Right cardiac atrium (tissue), 5 donors: ENCODE measurements around the gene S1PR3. TPM values are rescaled to one million over a fixed set of nuclear protein-coding genes. Genes with fewer than 3 reads are reported as not detected.

Experiments
- ATAC-seq, 2 donors: fragments of 200-7000 bp; cut with Tn5 transposase; one replicate each; pipeline versions ENCODE4 v1.8.0 to v1.9.1; 2020; ENCODE audit warnings: moderate library complexity in 2 of 2, mild to moderate bottlenecking in 1 of 2
- DNase-seq, 3 donors: peaks; one replicate each; pipeline ENCODE4 v3.0.0-alpha.2; 2020
- H3K27ac ChIP-seq: one replicate; pipeline ENCODE4 v1.5.1; 2013; ENCODE audit warnings: mild to moderate bottlenecking, low read length, control low read depth, moderate library complexity
- H3K27me3 ChIP-seq: one replicate; pipeline ENCODE4 v1.6.1; 2013; ENCODE audit not compliant: control insufficient read depth, insufficient read depth
- H3K4me1 ChIP-seq: one replicate; pipeline ENCODE4 v1.6.1; 2013; ENCODE audit warnings: low read length; ENCODE audit not compliant: control insufficient read depth, insufficient read depth
- H3K4me3 ChIP-seq: one replicate; pipeline ENCODE4 v1.5.1; 2013; ENCODE audit warnings: low read length, control low read depth
- H3K9me3 ChIP-seq: one replicate; pipeline ENCODE4 v1.6.1; 2013; ENCODE audit warnings: low read length; ENCODE audit not compliant: control insufficient read depth
- WGBS: extraction: QIAGEN DNeasy Blood & Tissue Kit; methylation state at CpG from one replicate; pipeline ENCODE4 v1.1.7; 2013; 5-methylcytosine and 5-hydroxymethylcytosine counted together
- intact Hi-C, 4 donors: fragments of 100-400 bp; cut with DNase I; formaldehyde crosslinking; loops; one replicate each; pipeline versions ENCODE4 v1.11.0 to v1.14.0; 2022 to 2023
- polyA plus RNA-seq: library from polyadenylated mRNA; stranded (reverse); fragments of 200-250 nt; gene quantifications from one replicate; pipeline ENCODE4 v1.2.3, GENCODE V29; 2013
- total RNA-seq, 4 donors: library from RNA; stranded (reverse); fragmentation: NEBNext Ultra II Directional; extraction: Animal tissue kit (Norgen Biotek cat#: 25700); gene quantifications; one replicate each; pipeline ENCODE4 v1.2.1, GENCODE V29; 2021
- donor health status: healthy with polysubstance abuse.
- donor health status: DM: no; HTN: yes; CAD: no.
- donor health status: DM: no; HTN: no; CAD: no.
- donor health status: DM: no; HTN: yes; CAD: no; lungs with severe emphysema.
- donor health status: DM: yes; HTN: yes; CAD: no.

Gene S1PR3
- total and polyA plus RNA-seq, 5 donors = 24.9 to 51.6 (median 37.9) TPM

DNA sequence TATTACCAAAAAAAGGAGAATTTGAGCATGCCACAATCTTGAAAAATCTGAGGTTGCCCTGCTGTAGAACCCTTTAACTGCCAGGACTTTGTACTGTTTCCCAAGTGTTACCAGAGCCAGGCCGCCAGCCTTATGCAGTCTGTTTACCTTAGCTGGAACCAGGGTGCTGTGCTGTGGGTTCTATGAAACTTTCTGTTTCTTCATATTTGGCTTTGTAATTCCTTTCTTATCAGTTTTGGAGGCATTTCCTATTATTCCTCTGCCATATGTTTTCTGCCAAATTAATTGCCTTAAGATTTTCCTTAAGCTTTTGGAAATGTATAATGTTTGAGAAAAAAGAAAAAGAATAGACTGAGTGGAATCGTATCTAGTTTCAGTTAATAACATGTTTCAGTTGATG, 2.1 kb downstream of the S1PR3 start:
- intact Hi-C loops = loop anchor here (10.0 kb wide), 5 partner anchors 119 to 269 kb away; no protein-coding TSS in a partner anchor
- peaks cover 5% of the 10 kb centered on the region for H3K4me1 ChIP-seq
- DNase-seq = no peak

DNA sequence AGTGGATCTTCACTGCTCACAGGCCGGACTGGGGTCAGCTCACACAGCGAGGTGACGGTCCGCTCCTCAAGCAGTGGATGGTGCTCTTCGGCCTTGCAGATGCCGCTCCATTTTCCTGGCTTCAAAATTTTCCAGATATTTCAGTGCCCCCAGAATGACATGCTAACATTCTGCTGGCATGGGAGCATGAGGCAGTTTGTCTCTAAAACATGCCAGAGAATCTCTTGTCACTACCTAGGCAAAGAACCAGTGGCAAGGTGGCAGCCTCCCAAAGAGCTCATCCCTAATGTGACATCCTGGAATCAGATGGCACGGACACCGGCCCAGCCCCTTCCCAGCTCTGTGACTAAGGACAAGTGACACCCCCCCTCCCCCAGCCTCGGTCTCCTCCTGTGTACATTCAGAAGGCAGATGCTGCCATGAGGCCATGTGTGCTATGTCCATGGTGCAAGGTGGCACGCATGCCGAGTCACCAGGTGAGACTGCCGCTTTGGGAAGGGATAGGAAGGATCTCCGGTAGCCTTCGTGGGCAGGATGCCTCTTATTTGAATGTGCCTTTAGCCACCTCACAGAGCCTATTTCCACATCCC, 2.7 kb downstream of the S1PR3 start:
- Histone ChIP-seq H3K27ac (no peak overlapping the region), H3K27me3 (no peaks in the 10 kb centered on the region), H3K4me3 (no peak overlapping the region), H3K9me3 (no peaks in the 10 kb centered on the region), H3K4me1 (peaks cover 6% of the 10 kb centered on the region)
- ATAC-seq (no peak), DNase-seq (peak in 2 of 3 donors; percentile 29 to 67)
- intact Hi-C loops = loop anchor here (10.0 kb wide), 5 partner anchors 119 to 269 kb away; no protein-coding TSS in a partner anchor
- 78% methylated on average over 14 of the region's 14 CpGs for WGBS

More for the DNA sequence above, 2.1 kb downstream of the S1PR3 start:
- ATAC-seq = no peak
- H3K9me3 ChIP-seq = no peaks in the 10 kb centered on the region
- H3K27me3 ChIP-seq = no peaks in the 10 kb centered on the region
- 50% methylated on average over 2 of the region's 2 CpGs for WGBS
- H3K4me3 ChIP-seq = peak overlapping the region; percentile 83
- H3K27ac ChIP-seq = no peak overlapping the region

DNA sequence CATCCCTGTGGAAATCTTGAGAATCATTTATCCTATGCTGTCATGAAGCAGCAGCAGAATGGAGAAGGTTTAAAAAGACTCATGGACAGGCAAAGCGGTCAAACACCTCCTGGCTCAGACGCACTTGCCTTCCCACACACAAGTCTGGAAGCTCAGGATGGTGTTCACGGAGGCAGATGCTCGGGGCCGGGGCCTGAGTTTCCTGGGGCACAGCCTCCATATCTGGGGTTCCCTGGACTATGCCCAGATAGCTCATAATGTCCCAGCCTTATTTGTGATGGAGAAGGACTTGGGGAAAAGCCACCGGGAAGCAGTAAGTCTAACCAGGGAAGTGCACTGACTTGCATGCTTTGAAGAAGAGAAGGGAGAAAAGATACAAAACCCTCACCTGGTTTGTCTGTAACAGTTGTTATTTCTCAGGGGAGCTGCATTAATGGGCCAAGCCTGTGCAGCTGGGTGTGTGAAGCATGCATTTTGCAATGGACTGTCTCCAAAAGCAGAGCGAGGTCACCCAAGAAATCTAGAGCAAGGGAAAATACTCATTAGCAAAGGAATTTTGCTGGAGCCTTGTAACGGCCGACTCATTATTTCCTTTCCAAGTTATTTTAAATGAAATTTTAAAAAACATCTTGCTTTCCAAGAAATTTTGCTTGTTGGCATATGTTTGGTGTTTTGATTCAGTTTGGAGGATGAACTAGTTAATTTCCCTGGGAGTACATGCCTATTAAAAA, 3.4 kb downstream of the S1PR3 start:
- Histone ChIP-seq H3K27ac (no peak overlapping the region), H3K4me3 (no peak overlapping the region), H3K4me1 (peaks cover 8% of the 10 kb centered on the region), H3K9me3 (no peaks in the 10 kb centered on the region), H3K27me3 (no peaks in the 10 kb centered on the region)
- WGBS = 60% methylated on average over 9 of the region's 9 CpGs
- intact Hi-C loops = loop anchor here (10.0 kb wide), 5 partner anchors 120 to 270 kb away; no protein-coding TSS in a partner anchor
- DNase-seq (no peak), ATAC-seq (no peak)

DNA sequence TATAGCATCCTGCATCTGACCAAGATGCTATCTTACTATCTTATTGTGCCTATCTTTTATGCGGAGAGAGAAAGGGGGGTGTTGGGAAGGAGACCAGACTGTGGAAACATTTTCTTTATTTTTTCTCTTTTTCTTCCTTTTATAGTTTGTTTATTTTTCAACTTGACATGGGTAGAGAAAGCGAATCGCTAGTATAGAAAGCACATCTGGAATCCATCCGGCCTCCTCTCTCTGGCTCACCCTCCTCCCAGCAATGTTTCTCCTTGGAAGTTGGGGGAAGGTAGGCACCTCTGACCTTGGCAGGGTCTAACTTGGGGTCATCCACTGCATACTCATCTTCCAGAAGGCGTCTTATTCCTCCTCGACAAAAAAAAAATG, 3.9 kb downstream of the S1PR3 start:
- no peak for DNase-seq
- Histone ChIP-seq H3K4me1 (peaks cover 9% of the 10 kb centered on the region), H3K9me3 (no peaks in the 10 kb centered on the region), H3K27me3 (no peaks in the 10 kb centered on the region), H3K4me3 (no peak overlapping the region), H3K27ac (no peak overlapping the region)
- intact Hi-C loops = loop anchor here (10.0 kb wide), 5 partner anchors 120 to 270 kb away; no protein-coding TSS in a partner anchor
- ATAC-seq = no peak
- 55% methylated on average over 6 of the region's 6 CpGs for WGBS

- WGBS = 91% methylated on average over 6 of the region's 6 CpGs
Observed at GRCh38 chr9:88995627-88996026, 4.4 kb downstream of the S1PR3 start.

DNA sequence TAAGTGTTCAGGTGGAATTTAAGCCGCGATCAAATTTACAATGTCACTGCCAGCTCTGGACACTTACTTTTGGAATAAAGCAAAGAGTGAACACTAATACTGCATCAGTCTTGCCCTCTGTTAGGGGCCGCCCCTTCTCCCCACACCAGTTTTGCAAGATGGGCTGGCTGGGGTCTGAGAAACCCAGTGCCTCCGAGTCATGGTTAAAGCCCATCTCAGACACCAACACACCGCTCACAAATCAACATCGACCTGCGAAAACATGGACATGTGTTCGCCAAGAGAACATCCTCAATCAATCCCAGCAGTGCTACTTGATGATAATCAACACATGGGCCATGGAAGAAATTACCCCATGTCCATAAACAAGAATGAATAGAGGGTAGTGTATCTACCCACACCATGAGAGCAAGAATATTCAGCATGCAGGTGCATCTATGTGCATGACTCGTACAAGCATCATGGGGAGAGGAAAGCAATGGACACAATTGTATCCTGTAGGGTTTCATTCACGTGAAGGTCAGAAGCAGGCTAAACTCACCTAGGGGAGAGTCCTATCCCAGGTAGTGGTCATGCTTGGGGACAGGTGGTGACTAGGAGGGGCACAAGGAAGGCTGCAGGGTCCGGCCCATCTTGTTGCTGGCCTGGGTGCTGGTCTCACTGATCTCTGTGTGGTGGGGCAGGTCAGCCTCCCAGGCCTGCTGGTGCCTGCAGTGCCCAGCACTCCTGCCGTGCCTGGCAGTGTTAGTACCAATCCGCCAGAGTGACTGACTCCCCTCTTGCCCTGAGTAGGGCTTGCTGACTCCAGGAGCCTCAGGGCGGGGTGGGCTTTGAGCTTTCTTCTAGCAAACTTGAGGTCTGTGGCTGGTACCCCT, 5.0 kb downstream of the S1PR3 start:
- no peaks in the 10 kb centered on the region for H3K27me3 ChIP-seq
- H3K9me3 ChIP-seq = no peaks in the 10 kb centered on the region
- H3K4me3 ChIP-seq = no peak overlapping the region
- 92% methylated on average over 14 of the region's 14 CpGs for WGBS
- H3K4me1 ChIP-seq = peaks cover 11% of the 10 kb centered on the region
- intact Hi-C loops = loop anchor here (10.0 kb wide), 5 partner anchors 121 to 271 kb away; no protein-coding TSS in a partner anchor
- no peak for ATAC-seq
- DNase-seq = no peak
- H3K27ac ChIP-seq = no peak overlapping the region

More at GRCh38 chr9:88995627-88996026, 4.4 kb downstream of the S1PR3 start:
- DNase-seq = no peak
- Histone ChIP-seq H3K27me3 (no peaks in the 10 kb centered on the region), H3K9me3 (no peaks in the 10 kb centered on the region), H3K4me1 (peaks cover 11% of the 10 kb centered on the region), H3K4me3 (no peak overlapping the region), H3K27ac (no peak overlapping the region)
- no peak for ATAC-seq
- intact Hi-C loops = loop anchor here (10.0 kb wide), 5 partner anchors 121 to 271 kb away; no protein-coding TSS in a partner anchor

GRCh38 chr9:88996921-88997235, 5.6 kb downstream of the S1PR3 start:
- intact Hi-C loops = loop anchor here (10.0 kb wide), 5 partner anchors 122 to 272 kb away; no protein-coding TSS in a partner anchor
- 52% methylated on average over 4 of the region's 4 CpGs for WGBS
- Histone ChIP-seq H3K4me1 (peaks cover 11% of the 10 kb centered on the region), H3K27ac (no peak overlapping the region), H3K9me3 (no peaks in the 10 kb centered on the region), H3K4me3 (no peak overlapping the region), H3K27me3 (no peaks in the 10 kb centered on the region)
- DNase-seq = no peak
- no peak for ATAC-seq

DNA sequence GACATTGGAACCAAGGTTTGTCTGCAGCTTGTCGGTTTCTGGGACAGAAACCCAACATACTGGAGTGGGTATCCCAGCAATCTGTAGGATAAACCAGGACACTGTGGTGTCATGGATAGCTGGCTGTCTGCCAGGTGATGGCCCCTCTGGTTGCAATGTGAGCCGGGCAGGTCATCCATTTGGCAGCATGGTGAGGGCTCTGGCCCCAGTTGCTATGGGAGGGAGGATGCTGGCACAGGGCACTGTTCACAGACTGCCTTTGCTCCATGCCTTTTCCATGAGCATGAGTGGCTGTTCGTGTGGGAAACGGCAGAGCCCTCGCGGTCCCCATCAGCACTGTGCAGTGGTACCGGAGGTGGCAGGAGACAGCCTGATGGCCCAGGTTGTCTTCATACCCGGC, 6.4 kb downstream of the S1PR3 start:
- intact Hi-C loops = loop anchor here (10.0 kb wide), 5 partner anchors 123 to 273 kb away; no protein-coding TSS in a partner anchor
- no peak overlapping the region for H3K27ac ChIP-seq

GRCh38 chr9:88998503-88998902, 7.2 kb downstream of the S1PR3 start:
- intact Hi-C loops = loop anchor here (10.0 kb wide), 5 partner anchors 124 to 274 kb away; no protein-coding TSS in a partner anchor
- Histone ChIP-seq H3K27me3 (no peaks in the 10 kb centered on the region), H3K4me3 (no peak overlapping the region), H3K9me3 (no peaks in the 10 kb centered on the region), H3K4me1 (peaks cover 9% of the 10 kb centered on the region), H3K27ac (peak overlapping the region; percentile 61)
- no peak for DNase-seq
- WGBS = 17% methylated on average over 2 of the region's 2 CpGs
- ATAC-seq = peak in 1 of 2 donors; percentile 2

More for the DNA sequence above, 6.4 kb downstream of the S1PR3 start:
- Histone ChIP-seq H3K4me1 (peaks cover 9% of the 10 kb centered on the region), H3K27me3 (no peaks in the 10 kb centered on the region), H3K4me3 (no peak overlapping the region), H3K9me3 (no peaks in the 10 kb centered on the region)
- 62% methylated on average over 8 of the region's 8 CpGs for WGBS
- ATAC-seq (no peak), DNase-seq (peak in 2 of 3 donors; percentile 32 to 67)

DNA sequence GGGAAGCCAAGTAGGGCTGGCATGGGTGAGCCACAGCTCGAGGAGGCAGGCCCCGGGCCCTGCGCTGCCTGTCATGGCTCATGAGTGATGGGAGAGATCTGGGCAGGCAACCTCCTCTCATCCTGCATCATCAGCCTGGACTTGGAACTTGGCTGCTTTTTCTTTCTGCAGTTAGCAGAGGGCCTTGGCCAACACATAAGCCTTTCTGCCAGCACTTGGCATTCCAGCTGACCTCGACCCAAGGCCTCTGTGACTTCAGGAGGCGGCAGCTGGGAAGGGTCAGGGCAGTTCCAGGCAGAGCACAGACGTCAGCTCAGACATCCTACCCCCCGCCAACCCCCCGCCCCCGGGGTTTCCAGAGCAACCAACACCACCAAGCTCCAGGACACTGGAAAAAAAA, 7.6 kb downstream of the S1PR3 start:
- DNase-seq = peak; percentile 88 to 92 (median 92)
- ATAC-seq = peak; percentile 84 to 87
- WGBS = 35% methylated on average over 9 of the region's 9 CpGs
- H3K27me3 ChIP-seq = no peaks in the 10 kb centered on the region
- intact Hi-C loops = loop anchor here (10.0 kb wide), 5 partner anchors 124 to 274 kb away; no protein-coding TSS in a partner anchor
- H3K27ac ChIP-seq = peak overlapping the region; percentile 61
- no peaks in the 10 kb centered on the region for H3K9me3 ChIP-seq
- peaks cover 6% of the 10 kb centered on the region for H3K4me1 ChIP-seq
- H3K4me3 ChIP-seq = no peak overlapping the region
